Neural progenitor cell (in vitro differentiated cells): ENCODE results near the gene LAMA2. TPM values are rescaled to one million over a fixed set of nuclear protein-coding genes. Genes with fewer than 3 reads are reported as not detected.

Source experiments
- DNase-seq: peaks from one replicate; pipeline ENCODE4 v3.0.0-alpha.2; 2016; ENCODE audit warnings: low spot score
- H2AFZ ChIP-seq: fragments of 200-600 bp; sonication (generic); replicated peaks from 2 replicates; pipeline ENCODE4 v1.6.1; 2016; ENCODE audit warnings: antibody characterized with exemption
- H3F3A ChIP-seq: fragments of 200-600 bp; sonication (generic); 2 replicates; pipeline ENCODE4 v1.6.1; 2016; ENCODE audit warnings: antibody characterized with exemption, low read depth
- H3K27ac ChIP-seq: fragments of 200-600 bp; sonication (generic); 2 replicates; pipeline ENCODE4 v1.5.1; 2016; ENCODE audit warnings: mild to moderate bottlenecking
- H3K27me3 ChIP-seq: fragments of 200-600 bp; sonication (generic); 2 replicates; pipeline ENCODE4 v1.6.1; 2016; ENCODE audit warnings: mild to moderate bottlenecking, moderate library complexity
- H3K36me3 ChIP-seq: fragments of 200-600 bp; sonication (generic); 2 replicates; pipeline ENCODE4 v1.5.1; 2016
- H3K4me1 ChIP-seq: fragments of 200-600 bp; sonication (generic); 2 replicates; pipeline ENCODE4 v1.6.1; 2016; ENCODE audit warnings: mixed run types
- H3K4me2 ChIP-seq: fragments of 200-600 bp; sonication (generic); 2 replicates; pipeline ENCODE4 v1.6.1; 2016
- H3K4me3 ChIP-seq: fragments of 200-600 bp; sonication (generic); 2 replicates; pipeline ENCODE4 v1.5.1; 2016
- H3K79me2 ChIP-seq: fragments of 200-600 bp; sonication (generic); 2 replicates; pipeline ENCODE4 v1.6.1; 2016; ENCODE audit warnings: low read depth
- H3K9ac ChIP-seq: fragments of 200-600 bp; sonication (generic); 2 replicates; pipeline ENCODE4 v1.6.1; 2016
- H3K9me3 ChIP-seq: fragments of 200-600 bp; sonication (generic); 2 replicates; pipeline ENCODE4 v1.5.1; 2016; ENCODE audit warnings: low read depth
- H4K20me1 ChIP-seq: fragments of 200-600 bp; sonication (generic); 2 replicates; pipeline ENCODE4 v1.6.1; 2016; ENCODE audit warnings: low read depth
- H3K27ac Mint-ChIP-seq: 3 replicates; pipeline ENCODE4 v1.8.0; 2021; ENCODE audit warnings: mixed read lengths
- H3K27me3 Mint-ChIP-seq: 2 replicates; pipeline ENCODE4 v1.8.0; 2022; ENCODE audit warnings: low read depth, mild to moderate bottlenecking, inconsistent platforms, moderate library complexity, mixed read lengths; ENCODE audit not compliant: insufficient read depth
- H3K36me3 Mint-ChIP-seq: 3 replicates; pipeline ENCODE4 v1.8.0; 2021; ENCODE audit warnings: mixed read lengths
- H3K4me1 Mint-ChIP-seq: 3 replicates; pipeline ENCODE4 v1.8.0; 2021; ENCODE audit warnings: mixed read lengths
- H3K4me3 Mint-ChIP-seq: 3 replicates; pipeline ENCODE4 v1.8.0; 2021; ENCODE audit warnings: mild to moderate bottlenecking, moderate library complexity, mixed read lengths
- H3K9me3 Mint-ChIP-seq: 3 replicates; pipeline ENCODE4 v1.8.0; 2020; ENCODE audit warnings: mixed read lengths
- EZH2 ChIP-seq: fragments of 200-600 bp; sonication (generic); IDR thresholded peaks from 2 replicates; pipeline ENCODE4 v1.6.1; 2017; ENCODE audit warnings: antibody characterized with exemption, mild to moderate bottlenecking, moderate library complexity
- EZH2phosphoT487 ChIP-seq: fragments of 200-600 bp; sonication (generic); IDR thresholded peaks from 2 replicates; pipeline ENCODE4 v1.6.1; 2017; ENCODE audit warnings: antibody characterized with exemption
- small RNA-seq: library from RNA; depleted of rRNA; stranded (forward); fragments of <200 nt; gene quantifications from one replicate; pipeline ENCODE3, GENCODE V24; 2015
- total RNA-seq: library from RNA; depleted of rRNA; stranded (reverse); fragments of >200 nt; gene quantifications from 2 replicates; pipeline ENCODE4 v1.2.3, GENCODE V29; 2015; ENCODE audit warnings: low replicate concordance
- TF ChIP-seq, protein P1 (sequence below): fragments of 200-600 bp; sonication (generic); IDR thresholded peaks from 2 replicates; pipeline ENCODE4 v1.5.1; 2017; ENCODE audit warnings: antibody characterized with exemption, mild to moderate bottlenecking

The LAMA2 gene
- total RNA-seq, 1 donor from 2014 or later = 1.5 TPM

DNA sequence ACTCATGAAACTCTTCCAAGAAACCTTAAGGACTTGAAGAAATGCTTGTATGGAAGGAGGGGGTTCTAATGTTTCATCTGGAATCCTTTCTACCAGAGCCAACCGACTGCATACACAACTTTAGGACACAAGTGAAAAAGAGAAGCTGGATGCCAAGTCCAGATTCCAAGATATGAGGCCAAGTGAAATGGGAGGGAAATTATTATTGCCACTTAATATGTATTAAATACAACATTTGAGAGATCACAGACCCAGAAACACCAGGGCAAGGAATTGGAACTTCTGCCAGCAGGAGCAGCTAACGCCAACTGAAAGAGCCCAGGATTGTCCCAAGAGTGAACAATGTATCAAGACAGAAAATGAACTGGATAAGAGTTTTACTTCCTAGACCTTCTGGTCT is 682.9 kb downstream of the LAMA2 start:
- Mint-ChIP-seq H3K9me3 (peaks cover 11% of the 10 kb centered on the region), H3K4me1 (no peaks in the 10 kb centered on the region), H3K27me3 (peaks cover 2% of the 10 kb centered on the region), H3K27ac (no peak overlapping the region), H3K4me3 (no peak overlapping the region), H3K36me3 (no peaks in the 10 kb centered on the region)
- no peaks in the 10 kb centered on the region for H4K20me1 ChIP-seq
- no peaks in the 10 kb centered on the region for H3K79me2 ChIP-seq
- H3K9ac ChIP-seq = no peak overlapping the region
- TF ChIP-seq, protein P1, sequence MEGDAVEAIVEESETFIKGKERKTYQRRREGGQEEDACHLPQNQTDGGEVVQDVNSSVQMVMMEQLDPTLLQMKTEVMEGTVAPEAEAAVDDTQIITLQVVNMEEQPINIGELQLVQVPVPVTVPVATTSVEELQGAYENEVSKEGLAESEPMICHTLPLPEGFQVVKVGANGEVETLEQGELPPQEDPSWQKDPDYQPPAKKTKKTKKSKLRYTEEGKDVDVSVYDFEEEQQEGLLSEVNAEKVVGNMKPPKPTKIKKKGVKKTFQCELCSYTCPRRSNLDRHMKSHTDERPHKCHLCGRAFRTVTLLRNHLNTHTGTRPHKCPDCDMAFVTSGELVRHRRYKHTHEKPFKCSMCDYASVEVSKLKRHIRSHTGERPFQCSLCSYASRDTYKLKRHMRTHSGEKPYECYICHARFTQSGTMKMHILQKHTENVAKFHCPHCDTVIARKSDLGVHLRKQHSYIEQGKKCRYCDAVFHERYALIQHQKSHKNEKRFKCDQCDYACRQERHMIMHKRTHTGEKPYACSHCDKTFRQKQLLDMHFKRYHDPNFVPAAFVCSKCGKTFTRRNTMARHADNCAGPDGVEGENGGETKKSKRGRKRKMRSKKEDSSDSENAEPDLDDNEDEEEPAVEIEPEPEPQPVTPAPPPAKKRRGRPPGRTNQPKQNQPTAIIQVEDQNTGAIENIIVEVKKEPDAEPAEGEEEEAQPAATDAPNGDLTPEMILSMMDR = no peak
- TF ChIP-seq EZH2 = no peak
- no peak for TF ChIP-seq EZH2phosphoT487
- H3K4me1 ChIP-seq = no peaks in the 10 kb centered on the region
- no peak overlapping the region for H3K4me2 ChIP-seq
- H3K4me3 ChIP-seq = no peak overlapping the region
- H3F3A ChIP-seq = no peaks in the 10 kb centered on the region
- no peaks in the 10 kb centered on the region for H3K9me3 ChIP-seq
- H2AFZ ChIP-seq = no peak overlapping the region
- DNase-seq = no peak
- H3K27ac ChIP-seq = no peak overlapping the region
- H3K27me3 ChIP-seq = no peaks in the 10 kb centered on the region
- H3K36me3 ChIP-seq = no peaks in the 10 kb centered on the region

Small RNA genes within 50 kb of the gene (small RNA-seq; reads per million reads assigned to genes)
- not detected for gene RNU6-861P
